ENCODE results near the gene REXO5. TPM values are rescaled to one million over a fixed set of nuclear protein-coding genes. Genes with fewer than 3 reads are reported as not detected.

The REXO5 gene
- total and polyA plus RNA-seq, 2 donors (not counting 3 experiments of a cell fraction or from before 2014, with no cell fraction given): 2.3 to 11.5 TPM

- no peaks in the 10 kb centered on the region for H3K9me1 ChIP-seq (replicated peaks; ENCODE audit: control insufficient read depth, extremely low read depth, insufficient read depth, low read length)
- intact Hi-C loops (cut with micrococcal nuclease) (no loop called here), dilution Hi-C loops (cut with MboI; ENCODE audit: extremely low pct_ligation_motif_present, low sequenced_read_pairs) (no loop called here)
- no peaks in the 10 kb centered on the region for H3K4me1 ChIP-seq (ENCODE audit: control insufficient read depth, extremely low read depth, insufficient read depth, low read length)
- TF ChIP-seq EZH2 (IDR thresholded peaks at IDR 0.05; ENCODE audit: borderline replicate concordance, low read depth, low read length, severe bottlenecking) (no peak), GATA2 (IDR thresholded peaks at IDR 0.05; ENCODE audit: insufficient read depth, insufficient read length, low read depth, low read length) (no peak), FOS (IDR thresholded peaks at IDR 0.05; ENCODE audit: borderline replicate concordance, insufficient read depth, low read length) (no peak), JUN (IDR thresholded peaks at IDR 0.05; ENCODE audit: borderline replicate concordance, insufficient read depth, insufficient read length, low read depth) (no peak)
- H3K4me2 ChIP-seq (ENCODE audit: insufficient read depth, low read length): no peak overlapping the region
- no peaks in the 10 kb centered on the region for H3K79me2 ChIP-seq (ENCODE audit: control insufficient read depth, insufficient read depth, low read length)
- no TSS peak for BruUV-seq (replicated peaks)
- no peaks in the 10 kb centered on the region for H3K36me3 ChIP-seq (ENCODE audit: control insufficient read depth in 2 of 2, extremely low read depth in 1 of 2, insufficient read depth in 2 of 2, low read length in 2 of 2)
- ChIA-PET POLR2A (no interaction called here), CTCF (no interaction called here)
- H3K4me3 ChIP-seq (replicated peaks in 1 of 3; ENCODE audit: insufficient read depth in 1 of 3, low read depth in 1 of 3, low read length in 3 of 3): no peak overlapping the region
- H3K9me3 ChIP-seq (replicated peaks; ENCODE audit: control insufficient read depth, insufficient read depth, low read length): no peaks in the 10 kb centered on the region
- FAIRE-seq (no peak), DNase-seq (ENCODE audit: low read depth, low spot score) (no peak)
- no peak overlapping the region for H3K27ac ChIP-seq (ENCODE audit: insufficient read depth, low read depth, low read length)
- H3K27me3 ChIP-seq (ENCODE audit: control insufficient read depth in 2 of 2, insufficient read depth in 2 of 2, low read length in 2 of 2): peaks cover 7 to 9% of the 10 kb centered on the region in 2 experiments
- no peaks in the 10 kb centered on the region for H4K20me1 ChIP-seq (replicated peaks; ENCODE audit: control insufficient read depth, extremely low read depth, insufficient read depth, low read length)
- no peak overlapping the region for H3K9ac ChIP-seq (replicated peaks; ENCODE audit: extremely low read depth, insufficient read depth, low read length)
- H2AFZ ChIP-seq (ENCODE audit: low read depth, low read length): no peak overlapping the region
Measured at GRCh38 chr16:20761175-20761574, 45.2 kb upstream of the REXO5 start.

- DNase-seq (ENCODE audit: low read depth, low spot score) (no peak), FAIRE-seq (no peak)
- Histone ChIP-seq H3K27ac (ENCODE audit: insufficient read depth, low read depth, low read length) (no peak overlapping the region), H3K4me3 (replicated peaks in 1 of 3; ENCODE audit: insufficient read depth in 1 of 3, low read depth in 1 of 3, low read length in 3 of 3) (no peak overlapping the region), H3K27me3 (ENCODE audit: control insufficient read depth in 2 of 2, insufficient read depth in 2 of 2, low read length in 2 of 2) (peaks cover 7 to 9% of the 10 kb centered on the region in 2 experiments), H4K20me1 (replicated peaks; ENCODE audit: control insufficient read depth, extremely low read depth, insufficient read depth, low read length) (no peaks in the 10 kb centered on the region), H3K4me2 (ENCODE audit: insufficient read depth, low read length) (no peak overlapping the region), H3K9me1 (replicated peaks; ENCODE audit: control insufficient read depth, extremely low read depth, insufficient read depth, low read length) (no peaks in the 10 kb centered on the region), H3K79me2 (ENCODE audit: control insufficient read depth, insufficient read depth, low read length) (no peaks in the 10 kb centered on the region), H3K9ac (replicated peaks; ENCODE audit: extremely low read depth, insufficient read depth, low read length) (no peak overlapping the region), H3K9me3 (replicated peaks; ENCODE audit: control insufficient read depth, insufficient read depth, low read length) (no peaks in the 10 kb centered on the region), H3K36me3 (ENCODE audit: control insufficient read depth in 2 of 2, extremely low read depth in 1 of 2, insufficient read depth in 2 of 2, low read length in 2 of 2) (no peaks in the 10 kb centered on the region), H3K4me1 (ENCODE audit: control insufficient read depth, extremely low read depth, insufficient read depth, low read length) (no peaks in the 10 kb centered on the region), H2AFZ (ENCODE audit: low read depth, low read length) (no peak overlapping the region)
- no TSS peak for BruUV-seq (replicated peaks)
- dilution Hi-C loops (cut with MboI; ENCODE audit: extremely low pct_ligation_motif_present, low sequenced_read_pairs): no loop called here
- no peak for TF ChIP-seq EZH2 (IDR thresholded peaks at IDR 0.05; ENCODE audit: borderline replicate concordance, low read depth, low read length, severe bottlenecking)
- TF ChIP-seq MYC (IDR thresholded peaks at IDR 0.05; ENCODE audit: low read depth, low read length): no peak
- TF ChIP-seq POLR2AphosphoS5 (IDR thresholded peaks at IDR 0.05; ENCODE audit: insufficient read depth, low read depth, low read length): no peak
- TF ChIP-seq FOS (IDR thresholded peaks at IDR 0.05; ENCODE audit: borderline replicate concordance, insufficient read depth, low read length): no peak
- TF ChIP-seq CTCF (IDR thresholded peaks at IDR 0.05; ENCODE audit: extremely low read depth in 1 of 2, insufficient read depth in 1 of 2, low read depth in 1 of 2, low read length in 2 of 2): no peak
- no peak for TF ChIP-seq POLR2A (IDR thresholded peaks at IDR 0.05; ENCODE audit: low read depth, low read length)
- intact Hi-C loops (cut with micrococcal nuclease): no loop called here
- ChIA-PET CTCF (no interaction called here), POLR2A (no interaction called here)
Measured at GRCh38 chr16:20762404-20763123, 43.8 kb upstream of the REXO5 start.

Data from endothelial cell of umbilical vein (primary cell).